MM.1S (cell line): ENCODE data around the gene PHTF2.

ENCODE experiments used
- DNase-seq: peaks from one replicate; pipeline ENCODE4 v3.0.0-alpha.2; 2015
- H2AFZ ChIP-seq: fragments of 300-600 bp; sonication (generic); 2 replicates; pipeline ENCODE4 v1.6.0; 2016; ENCODE audit warnings: antibody characterized with exemption, low read length
- H3F3A ChIP-seq: fragments of 300-600 bp; sonication (generic); 2 replicates; pipeline ENCODE4 v1.6.1; 2016; ENCODE audit warnings: mild to moderate bottlenecking, antibody characterized with exemption, low read length, moderate library complexity, mixed read lengths; ENCODE audit not compliant: insufficient read depth
- H3K27ac ChIP-seq: fragments of 300-600 bp; sonication (generic); 2 replicates; pipeline ENCODE4 v1.5.1; 2016; ENCODE audit warnings: mild to moderate bottlenecking, low read length
- H3K27me3 ChIP-seq: fragments of 300-600 bp; sonication (generic); replicated peaks from 2 replicates; pipeline ENCODE4 v1.6.0; 2016; ENCODE audit warnings: low read length; ENCODE audit not compliant: insufficient read depth
- H3K36me3 ChIP-seq: fragments of 300-600 bp; sonication (generic); replicated peaks from 2 replicates; pipeline ENCODE4 v1.6.1; 2016; ENCODE audit warnings: mild to moderate bottlenecking, low read length, mixed read lengths; ENCODE audit not compliant: insufficient read depth
- H3K4me1 ChIP-seq: fragments of 300-600 bp; sonication (generic); 2 replicates; pipeline ENCODE4 v1.6.1; 2016; ENCODE audit warnings: low read length, mixed read lengths
- H3K4me2 ChIP-seq: fragments of 300-600 bp; sonication (generic); 2 replicates; pipeline ENCODE4 v1.6.0; 2016; ENCODE audit warnings: low read depth, low read length
- H3K4me3 ChIP-seq: fragments of 300-600 bp; sonication (generic); 2 replicates; pipeline ENCODE4 v1.5.1; 2016; ENCODE audit warnings: low read length, mixed read lengths
- H3K79me2 ChIP-seq: fragments of 300-600 bp; sonication (generic); 2 replicates; pipeline ENCODE4 v1.6.1; 2016; ENCODE audit warnings: mixed run types, low read length, mixed read lengths
- H3K9ac ChIP-seq: fragments of 300-600 bp; sonication (generic); 2 replicates; pipeline ENCODE4 v1.6.1; 2016; ENCODE audit warnings: low read length, mixed read lengths
- H3K9me2 ChIP-seq: fragments of 300-600 bp; sonication (generic); replicated peaks from 2 replicates; pipeline ENCODE4 v1.6.1; 2016; ENCODE audit warnings: mild to moderate bottlenecking, low read length, mixed read lengths; ENCODE audit not compliant: insufficient read depth
- H3K9me3 ChIP-seq: fragments of 300-600 bp; sonication (generic); replicated peaks from 2 replicates; pipeline ENCODE4 v1.6.1; 2016; ENCODE audit warnings: mild to moderate bottlenecking, low read length, mixed read lengths; ENCODE audit not compliant: insufficient read depth
- H4K20me1 ChIP-seq: fragments of 300-600 bp; sonication (generic); 2 replicates; pipeline ENCODE4 v1.6.1; 2016; ENCODE audit warnings: mild to moderate bottlenecking, low read length, moderate library complexity, mixed read lengths; ENCODE audit not compliant: insufficient read depth
- EZH2 ChIP-seq: fragments of 300-600 bp; sonication (generic); optimal IDR thresholded peaks from 2 replicates; pipeline ENCODE3; 2017; ENCODE audit warnings: low read depth, mild to moderate bottlenecking, antibody characterized with exemption, low read length, mixed read lengths
- EZH2phosphoT487 ChIP-seq: fragments of 300-600 bp; sonication (generic); IDR thresholded peaks from 2 replicates; pipeline ENCODE4 v1.6.1; 2018; ENCODE audit warnings: antibody characterized with exemption, low read length
- TF ChIP-seq, protein P1 (sequence below): fragments of 300-600 bp; sonication (generic); IDR thresholded peaks from 2 replicates; pipeline ENCODE4 v1.5.1; 2016; ENCODE audit warnings: antibody characterized with exemption, low read length, mixed read lengths

Gene PHTF2

GRCh38 chr7:77786741-77787140 lies 11.8 kb upstream of the PHTF2 start:
- Histone ChIP-seq H3K9me2 (no peaks in the 10 kb centered on the region), H3K27me3 (no peaks in the 10 kb centered on the region), H2AFZ (no peak overlapping the region), H3K4me1 (no peaks in the 10 kb centered on the region), H3K4me2 (no peak overlapping the region), H3F3A (0 out of 2 replicates have a peak, but pooled peaks cover 3% of the 10 kb centered on the region), H3K36me3 (no peaks in the 10 kb centered on the region), H4K20me1 (no peaks in the 10 kb centered on the region), H3K27ac (no peak overlapping the region), H3K4me3 (no peak overlapping the region), H3K9me3 (no peaks in the 10 kb centered on the region), H3K79me2 (no peaks in the 10 kb centered on the region), H3K9ac (no peak overlapping the region)
- DNase-seq: no peak
- TF ChIP-seq EZH2 (no peak), EZH2phosphoT487 (no peak)
- TF ChIP-seq, protein P1, sequence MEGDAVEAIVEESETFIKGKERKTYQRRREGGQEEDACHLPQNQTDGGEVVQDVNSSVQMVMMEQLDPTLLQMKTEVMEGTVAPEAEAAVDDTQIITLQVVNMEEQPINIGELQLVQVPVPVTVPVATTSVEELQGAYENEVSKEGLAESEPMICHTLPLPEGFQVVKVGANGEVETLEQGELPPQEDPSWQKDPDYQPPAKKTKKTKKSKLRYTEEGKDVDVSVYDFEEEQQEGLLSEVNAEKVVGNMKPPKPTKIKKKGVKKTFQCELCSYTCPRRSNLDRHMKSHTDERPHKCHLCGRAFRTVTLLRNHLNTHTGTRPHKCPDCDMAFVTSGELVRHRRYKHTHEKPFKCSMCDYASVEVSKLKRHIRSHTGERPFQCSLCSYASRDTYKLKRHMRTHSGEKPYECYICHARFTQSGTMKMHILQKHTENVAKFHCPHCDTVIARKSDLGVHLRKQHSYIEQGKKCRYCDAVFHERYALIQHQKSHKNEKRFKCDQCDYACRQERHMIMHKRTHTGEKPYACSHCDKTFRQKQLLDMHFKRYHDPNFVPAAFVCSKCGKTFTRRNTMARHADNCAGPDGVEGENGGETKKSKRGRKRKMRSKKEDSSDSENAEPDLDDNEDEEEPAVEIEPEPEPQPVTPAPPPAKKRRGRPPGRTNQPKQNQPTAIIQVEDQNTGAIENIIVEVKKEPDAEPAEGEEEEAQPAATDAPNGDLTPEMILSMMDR: no peak

DNA sequence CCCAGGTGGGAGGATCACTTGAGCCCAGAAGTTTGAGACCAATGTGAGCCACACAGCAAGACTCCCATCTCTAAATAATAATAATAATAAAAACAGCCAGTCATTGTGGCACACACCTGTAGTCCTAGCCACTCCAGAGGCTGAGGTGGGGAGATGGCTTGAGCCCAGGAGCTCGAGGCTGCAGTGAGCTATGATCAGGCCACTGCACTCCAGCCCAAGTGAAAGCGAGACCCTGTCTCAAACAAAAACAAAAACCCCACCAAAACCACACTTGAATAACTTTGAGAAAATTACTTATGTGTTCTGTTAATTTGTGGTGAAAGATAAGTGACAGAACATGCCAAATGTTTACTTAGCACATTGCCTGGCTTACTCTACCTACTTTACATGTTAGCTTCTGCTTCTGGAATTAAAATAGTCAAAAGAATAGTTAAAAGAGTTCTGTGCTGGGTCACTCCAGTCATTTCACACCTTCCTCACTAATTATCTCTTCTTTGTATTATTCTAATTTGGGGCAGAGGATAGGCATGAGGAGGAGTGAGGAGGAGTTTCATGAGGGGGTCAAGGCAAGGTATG lies 10.2 kb upstream of the PHTF2 start:
- 0 out of 2 replicates have a peak, but pooled peaks cover 4% of the 10 kb centered on the region for H3F3A ChIP-seq
- H3K4me2 ChIP-seq: no peak overlapping the region
- TF ChIP-seq EZH2 (no peak), EZH2phosphoT487 (no peak)
- TF ChIP-seq, protein P1: no peak
- H3K9me2 ChIP-seq: no peaks in the 10 kb centered on the region
- no peaks in the 10 kb centered on the region for H3K9me3 ChIP-seq
- H3K4me3 ChIP-seq: no peak overlapping the region
- H3K9ac ChIP-seq: no peak overlapping the region
- H3K27me3 ChIP-seq: no peaks in the 10 kb centered on the region
- no peak for DNase-seq
- H3K79me2 ChIP-seq: no peaks in the 10 kb centered on the region
- no peak overlapping the region for H2AFZ ChIP-seq
- H3K36me3 ChIP-seq: no peaks in the 10 kb centered on the region
- H3K4me1 ChIP-seq: no peaks in the 10 kb centered on the region
- no peaks in the 10 kb centered on the region for H4K20me1 ChIP-seq
- no peak overlapping the region for H3K27ac ChIP-seq

- DNase-seq: no peak
- Histone ChIP-seq H3K4me3 (no peak overlapping the region), H4K20me1 (no peaks in the 10 kb centered on the region), H3K9me2 (no peaks in the 10 kb centered on the region), H3K4me2 (no peak overlapping the region), H3K27me3 (no peaks in the 10 kb centered on the region), H3K4me1 (peaks cover 2% of the 10 kb centered on the region), H3K9me3 (no peaks in the 10 kb centered on the region), H3K27ac (no peak overlapping the region), H3K79me2 (peaks cover 21% of the 10 kb centered on the region), H3K36me3 (no peaks in the 10 kb centered on the region), H3F3A (peaks cover 4% of the 10 kb centered on the region; the same call in 1 of the 2 replicates), H2AFZ (no peak overlapping the region), H3K9ac (no peak overlapping the region)
- TF ChIP-seq EZH2phosphoT487: no peak
- TF ChIP-seq, protein P1: no peak
- no peak for TF ChIP-seq EZH2
These were observed 7.2 kb upstream of the PHTF2 start for GRCh38 chr7:77791336-77791735.
